ENCODE measurements around the gene RLN2.

Gene RLN2

GRCh38 chr9:5265939-5266338 is 38.6 kb downstream of the RLN2 start:
- no peak for DNase-seq

- DNase-seq = no peak
Observed at GRCh38 chr9:5264219-5264595, 40.3 kb downstream of the RLN2 start.

DNA sequence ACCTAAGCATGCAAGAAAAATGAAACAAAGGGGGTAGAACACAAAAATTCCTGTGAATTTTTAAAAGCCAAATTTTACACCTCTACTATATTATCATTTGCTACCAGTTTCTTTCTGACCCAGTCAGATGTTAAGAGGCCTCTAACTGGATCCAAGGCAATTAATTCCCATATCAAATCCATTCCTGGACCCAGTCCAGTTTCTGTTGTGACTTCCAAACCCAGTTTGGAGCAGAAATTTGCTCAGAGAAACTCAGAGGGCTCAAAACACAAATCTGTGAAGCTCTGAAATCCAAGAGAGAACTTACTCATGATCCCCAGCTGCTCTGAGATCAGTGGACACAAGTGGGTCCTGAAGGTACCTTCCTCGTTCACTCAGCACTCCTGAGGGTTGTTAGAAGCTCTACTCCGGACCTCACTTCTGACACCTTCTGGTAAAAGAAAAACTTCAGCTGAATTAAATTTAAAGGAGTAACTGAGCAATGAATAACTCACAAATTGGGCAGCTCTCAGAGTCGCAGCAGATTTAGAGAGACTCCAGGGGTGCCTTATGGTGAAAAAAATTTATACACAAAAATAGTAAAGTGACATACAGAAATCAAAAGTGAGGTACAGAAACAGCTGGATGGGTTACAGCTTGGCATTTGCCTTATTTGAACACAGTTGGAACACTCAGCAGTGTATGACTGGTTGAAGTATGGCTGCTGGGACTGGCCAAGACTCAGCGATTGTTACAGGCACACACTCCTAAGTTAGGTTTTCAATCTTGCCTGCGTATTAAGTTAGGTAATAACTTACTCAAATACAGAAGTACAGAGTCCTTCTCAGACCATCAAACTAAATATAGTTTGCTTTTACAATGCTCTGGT is 40.9 kb downstream of the RLN2 start:
- no peak for DNase-seq

Measured in central memory CD4-positive, alpha-beta T cell (primary cell).